ENCODE measurements around the gene CNMD. TPM values are rescaled to one million over a fixed set of nuclear protein-coding genes. Genes with fewer than 3 reads are reported as not detected.

CNMD gene
- total RNA-seq, 1 experiment from 2014 or later = not detected

- H3K9me3 ChIP-seq (ENCODE audit: insufficient read depth, low read depth) = no peaks in the 10 kb centered on the region
- H3K27ac ChIP-seq = no peak overlapping the region
- intact Hi-C loops (cut with micrococcal nuclease; ENCODE audit: unreplicated experiment) = no loop called here
- peaks cover 6% of the 10 kb centered on the region; the same call in 1 of the 2 replicates for H4K20me1 ChIP-seq (ENCODE audit: insufficient read depth)
- TF ChIP-seq CTCF (conservative IDR thresholded peaks at IDR 0.05) (no peak), EZH2 (IDR thresholded peaks at IDR 0.05; ENCODE audit: low read depth) (no peak)
- H3K4me1 ChIP-seq (replicated peaks; ENCODE audit: insufficient read depth) = no peaks in the 10 kb centered on the region
- no peaks in the 10 kb centered on the region for H3K79me2 ChIP-seq (ENCODE audit: low read depth)
- H3K27me3 ChIP-seq (ENCODE audit: insufficient read depth, low read depth) = no peaks in the 10 kb centered on the region
- ChIA-PET POLR2A (ENCODE audit: unreplicated experiment) (no interaction called here), CTCF (no interaction called here)
- H3K4me2 ChIP-seq = no peak overlapping the region
- BruUV-seq (replicated peaks) = no TSS peak
- no peak overlapping the region for H2AFZ ChIP-seq
- H3F3A ChIP-seq (ENCODE audit: insufficient read depth, low read depth) = no peaks in the 10 kb centered on the region
- no peak for DNase-seq
- peaks cover 29% of the 10 kb centered on the region; the same call in 1 of the 2 replicates for H3K36me3 ChIP-seq (ENCODE audit: low read depth)
- H3K9me2 ChIP-seq (ENCODE audit: insufficient read depth) = no peaks in the 10 kb centered on the region
- no peak overlapping the region for H3K4me3 ChIP-seq
Observed at GRCh38 chr13:52670726-52671125, 68.9 kb downstream of the CNMD start.

- no peak overlapping the region for H2AFZ ChIP-seq
- no peak overlapping the region for H3K27ac ChIP-seq
- no peaks in the 10 kb centered on the region for H3K9me3 ChIP-seq (ENCODE audit: insufficient read depth, low read depth)
- ChIA-PET CTCF (no interaction called here), POLR2A (ENCODE audit: unreplicated experiment) (no interaction called here)
- H3F3A ChIP-seq (ENCODE audit: insufficient read depth, low read depth) = peaks cover 5% of the 10 kb centered on the region; the same call in 1 of the 2 replicates
- H3K79me2 ChIP-seq (ENCODE audit: low read depth) = no peaks in the 10 kb centered on the region
- TF ChIP-seq EZH2 (IDR thresholded peaks at IDR 0.05; ENCODE audit: low read depth) (no peak), CTCF (conservative IDR thresholded peaks at IDR 0.05) (no peak)
- no peaks in the 10 kb centered on the region for H3K4me1 ChIP-seq (replicated peaks; ENCODE audit: insufficient read depth)
- no peaks in the 10 kb centered on the region for H3K9me2 ChIP-seq (ENCODE audit: insufficient read depth)
- no peaks in the 10 kb centered on the region for H3K27me3 ChIP-seq (ENCODE audit: insufficient read depth, low read depth)
- peaks cover 10% of the 10 kb centered on the region for H4K20me1 ChIP-seq (ENCODE audit: insufficient read depth)
- intact Hi-C loops (cut with micrococcal nuclease; ENCODE audit: unreplicated experiment) = no loop called here
- H3K4me2 ChIP-seq = no peak overlapping the region
- BruUV-seq (replicated peaks) = no TSS peak
- peaks cover 33% of the 10 kb centered on the region for H3K36me3 ChIP-seq (ENCODE audit: low read depth)
- H3K4me3 ChIP-seq = no peak overlapping the region
- DNase-seq = no peak
Observed at GRCh38 chr13:52669677-52670076, 69.9 kb downstream of the CNMD start.

GRCh38 chr13:52665325-52665724 is 74.3 kb downstream of the CNMD start:
- no peaks in the 10 kb centered on the region for H3K4me1 ChIP-seq (replicated peaks; ENCODE audit: insufficient read depth)
- no peak overlapping the region for H2AFZ ChIP-seq
- no peaks in the 10 kb centered on the region for H3K9me2 ChIP-seq (ENCODE audit: insufficient read depth)
- peaks cover 42% of the 10 kb centered on the region for H3K36me3 ChIP-seq (ENCODE audit: low read depth)
- no peak overlapping the region for H3K4me2 ChIP-seq
- no peaks in the 10 kb centered on the region for H3K9me3 ChIP-seq (ENCODE audit: insufficient read depth, low read depth)
- ChIA-PET POLR2A (ENCODE audit: unreplicated experiment) (interaction anchor here (0.6 to 0.7 kb wide), 2 partner anchors 12 to 495 kb away, joined by 3 to 7 read pairs; partner anchors contain the start of gene SUGT1), CTCF (interaction anchor here (0.6 to 1.8 kb wide), 5 partner anchors 93 to 483 kb away, joined by 3 to 25 read pairs (median 4); no protein-coding TSS in a partner anchor)
- TF ChIP-seq CTCF (conservative IDR thresholded peaks at IDR 0.05) (peak; percentile 68), EZH2 (IDR thresholded peaks at IDR 0.05; ENCODE audit: low read depth) (no peak)
- DNase-seq = peak in 1 of 2 experiments; percentile 69
- intact Hi-C loops (cut with micrococcal nuclease; ENCODE audit: unreplicated experiment) = loop anchor here (2.0 kb wide), 1 partner anchor 303 kb away; no protein-coding TSS in a partner anchor
- no peaks in the 10 kb centered on the region for H3K79me2 ChIP-seq (ENCODE audit: low read depth)
- H3K27ac ChIP-seq = no peak overlapping the region
- H4K20me1 ChIP-seq (ENCODE audit: insufficient read depth) = peaks cover 4% of the 10 kb centered on the region
- no peaks in the 10 kb centered on the region for H3K27me3 ChIP-seq (ENCODE audit: insufficient read depth, low read depth)
- no TSS peak for BruUV-seq (replicated peaks)
- H3F3A ChIP-seq (ENCODE audit: insufficient read depth, low read depth) = peaks cover 8% of the 10 kb centered on the region; the same call in 1 of the 2 replicates
- no peak overlapping the region for H3K4me3 ChIP-seq
